Measurements from ENCODE around the gene DBN1. TPM values are rescaled to one million over a fixed set of nuclear protein-coding genes. Genes with fewer than 3 reads are reported as not detected.

Gene DBN1
- polyA plus RNA-seq, 1 donor, result 233 TPM

- DNase-seq (ENCODE audit: low read depth), result no peak
These were observed 30.9 kb upstream of the DBN1 start for GRCh38 chr5:177504086-177505056.

- no peak for DNase-seq (ENCODE audit: low read depth)
These were observed 30.1 kb upstream of the DBN1 start for GRCh38 chr5:177503351-177504085.

GRCh38 chr5:177502886-177503285 is 29.5 kb upstream of the DBN1 start:
- no peak for DNase-seq (ENCODE audit: low read depth)

GRCh38 chr5:177501874-177502678 is 28.6 kb upstream of the DBN1 start:
- DNase-seq (ENCODE audit: low read depth), result no peak

GRCh38 chr5:177500685-177501522 is 27.5 kb upstream of the DBN1 start:
- DNase-seq (ENCODE audit: low read depth), result peak; percentile 50

GRCh38 chr5:177499842-177500241 is 26.4 kb upstream of the DBN1 start:
- DNase-seq (ENCODE audit: low read depth), result no peak

- no peak for DNase-seq (ENCODE audit: low read depth)
These were observed 24.8 kb upstream of the DBN1 start for GRCh38 chr5:177498013-177498787.

- DNase-seq (ENCODE audit: low read depth), result peak; percentile 93
These were observed 24.0 kb upstream of the DBN1 start, which contains the start of gene PDLIM7 for GRCh38 chr5:177497292-177498012. PDLIM7 (minus strand) TSS chr5:177497604; CDS start chr5:177496512, 1,092 bp downstream.

GRCh38 chr5:177496727-177497291 is 23.4 kb upstream of the DBN1 start:
- DNase-seq (ENCODE audit: low read depth), result peak; percentile 72

GRCh38 chr5:177496070-177496726 is 22.8 kb upstream of the DBN1 start:
- no peak for DNase-seq (ENCODE audit: low read depth)

GRCh38 chr5:177495243-177496060 is 22.0 kb upstream of the DBN1 start:
- DNase-seq (ENCODE audit: low read depth), result no peak

GRCh38 chr5:177494346-177495195 is 21.1 kb upstream of the DBN1 start:
- no peak for DNase-seq (ENCODE audit: low read depth)

- DNase-seq (ENCODE audit: low read depth), result no peak
These were observed 20.4 kb upstream of the DBN1 start for GRCh38 chr5:177493795-177494345.

- no peak for DNase-seq (ENCODE audit: low read depth)
These were observed 19.4 kb upstream of the DBN1 start for GRCh38 chr5:177492841-177493240.

GRCh38 chr5:177491983-177492746 is 18.7 kb upstream of the DBN1 start:
- DNase-seq (ENCODE audit: low read depth), result no peak
